HG03196 (cell line): ENCODE results near the gene MXD4.

Experiments
- ATAC-seq: cut with Tn5 transposase; IDR thresholded peaks from one replicate; pipeline ENCODE4 v1.9.1; 2021; ENCODE audit not compliant: unreplicated experiment

Gene MXD4

DNA sequence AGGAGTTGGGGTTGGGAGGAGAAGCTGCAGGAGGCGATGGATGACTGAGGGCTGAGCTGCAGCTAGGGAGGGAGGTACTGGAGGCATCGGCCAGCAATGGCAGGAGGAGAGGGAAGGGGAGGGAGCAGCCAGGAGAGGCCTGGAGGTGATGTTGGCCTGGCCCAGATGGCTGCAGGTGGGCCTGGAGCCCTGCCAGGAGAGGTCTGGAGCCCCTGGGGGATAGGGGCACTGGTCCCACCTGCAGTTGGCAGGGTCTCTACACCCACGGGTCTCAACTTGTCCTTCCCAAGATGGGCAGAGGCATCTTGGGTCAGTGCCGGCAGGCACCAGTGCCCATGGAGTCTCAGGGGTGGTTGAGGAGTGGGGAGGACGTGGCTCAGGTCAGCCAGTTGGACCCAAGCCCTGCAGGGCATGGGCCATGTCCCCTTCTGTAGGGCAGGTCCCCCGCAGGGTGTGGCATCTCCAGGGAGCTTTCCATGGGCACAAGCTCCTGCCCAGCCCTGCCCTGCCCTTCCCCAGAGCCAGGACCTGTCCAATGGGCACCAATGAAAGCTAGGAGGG lies 2.7 kb upstream of the MXD4 start:
- ATAC-seq, result no peak

DNA sequence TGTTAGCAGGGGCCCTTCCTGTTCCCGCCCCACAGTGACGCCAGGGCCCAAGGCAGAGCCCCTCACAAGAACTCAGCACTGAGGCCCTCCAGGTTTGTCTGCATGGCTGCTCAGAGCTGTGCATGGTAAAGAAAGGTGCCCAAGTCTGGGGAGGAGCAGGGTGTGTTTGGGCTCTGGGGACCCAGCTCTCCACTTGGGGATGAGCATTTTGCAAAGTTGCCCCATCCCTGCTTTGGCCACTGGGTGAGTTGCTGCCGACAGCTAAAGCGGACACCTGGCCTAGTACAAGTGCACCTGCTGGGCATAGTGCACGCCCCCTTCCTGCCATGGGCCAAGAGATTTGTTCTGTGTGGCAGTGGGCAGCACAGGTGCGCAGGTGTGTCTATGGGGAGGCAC lies 2.0 kb upstream of the MXD4 start:
- no peak for ATAC-seq

DNA sequence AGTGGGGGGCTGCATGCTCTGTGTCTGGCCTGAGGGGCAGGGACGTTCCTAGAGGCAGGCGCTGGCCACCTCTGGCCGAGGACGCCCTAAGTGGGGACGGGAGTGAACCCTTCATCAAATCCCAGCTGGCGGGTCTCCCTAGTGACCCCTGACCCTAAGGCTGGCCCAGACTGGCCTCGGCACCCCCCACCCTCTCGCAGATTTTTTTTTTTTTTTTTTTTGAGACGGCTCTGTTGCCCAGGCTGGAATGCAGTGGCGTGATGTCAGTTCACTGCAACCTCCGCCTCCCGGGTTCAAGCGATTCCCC lies 988 bp upstream of the MXD4 start:
- ATAC-seq, result no peak

DNA sequence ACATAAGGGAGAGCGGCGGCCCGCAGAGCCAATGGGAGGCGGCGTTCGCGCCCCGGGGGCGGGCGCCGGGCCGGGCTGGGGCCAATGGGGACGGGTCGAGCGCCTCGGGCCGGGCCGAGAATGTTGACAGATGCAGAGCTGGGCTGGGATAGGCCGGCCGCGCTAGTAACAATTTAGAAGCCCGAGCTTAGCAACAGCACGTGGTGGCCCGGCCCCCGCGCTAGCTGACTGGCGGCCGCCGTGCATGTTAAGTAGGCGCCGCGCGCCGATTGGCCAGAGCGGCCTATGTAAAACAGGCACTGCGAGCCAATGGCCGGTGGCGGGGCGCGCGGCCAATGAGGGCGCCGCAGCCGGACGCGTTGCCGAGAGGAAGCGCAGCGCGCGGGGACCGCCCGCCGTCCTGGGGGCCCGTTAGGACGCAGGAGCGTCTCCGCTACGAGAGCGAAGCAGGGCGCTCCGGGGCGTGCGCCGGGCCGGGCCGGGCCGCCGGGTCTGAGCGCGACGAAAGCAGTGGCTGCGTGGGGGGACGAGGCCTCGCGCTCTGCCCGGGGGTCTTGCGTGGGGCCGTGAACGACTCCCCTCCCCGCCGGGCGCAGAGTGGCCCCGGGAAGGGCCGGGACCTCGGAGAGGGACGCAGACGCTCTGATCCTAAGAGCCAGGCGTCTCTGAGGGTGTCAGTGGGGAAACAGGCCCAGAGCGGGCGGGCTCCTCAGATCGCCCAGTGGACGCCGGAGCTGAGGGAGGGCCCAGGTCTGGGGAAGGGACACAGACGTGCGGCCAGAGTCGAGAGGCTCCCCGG lies 435 bp upstream of the MXD4 start:
- ATAC-seq, result peak; percentile 87

DNA sequence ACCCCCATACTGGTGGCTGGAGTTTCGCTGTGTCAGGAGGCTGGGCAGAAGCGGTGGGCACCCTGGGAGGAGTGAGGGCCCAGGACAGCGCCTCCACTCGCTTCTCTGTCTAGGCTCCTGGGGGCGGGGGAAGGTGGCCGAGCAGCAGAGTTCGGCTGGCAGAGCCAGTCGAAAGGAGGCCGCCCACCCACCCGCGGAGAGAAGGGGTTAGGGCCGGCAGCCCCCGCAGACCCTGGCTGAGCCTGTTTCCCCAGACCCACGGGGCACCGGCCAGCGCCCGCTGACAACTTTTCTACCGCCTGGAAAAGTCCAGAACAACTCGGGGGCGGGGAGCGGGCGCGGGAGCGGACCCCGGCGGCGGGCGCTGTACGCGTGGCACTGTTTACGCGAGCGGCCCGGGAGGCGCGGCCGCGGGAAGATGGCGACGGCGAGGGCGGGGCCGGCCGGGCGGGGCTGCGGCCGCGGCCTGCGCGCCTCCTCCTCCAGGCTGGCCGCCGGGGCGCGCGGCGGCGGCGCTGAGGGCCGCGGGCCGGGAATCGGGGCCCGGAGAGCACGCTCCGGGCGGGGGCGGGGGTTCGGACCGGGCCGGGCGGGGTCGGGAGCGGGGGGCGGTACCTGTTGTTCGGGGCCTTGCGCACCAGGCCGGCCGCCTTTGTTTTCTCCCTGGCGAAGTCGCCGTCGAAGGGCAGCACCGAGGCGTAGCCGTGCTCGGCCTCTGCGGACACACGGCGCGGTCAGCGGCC lies 628 bp downstream of the MXD4 start:
- peak; percentile 17 for ATAC-seq

DNA sequence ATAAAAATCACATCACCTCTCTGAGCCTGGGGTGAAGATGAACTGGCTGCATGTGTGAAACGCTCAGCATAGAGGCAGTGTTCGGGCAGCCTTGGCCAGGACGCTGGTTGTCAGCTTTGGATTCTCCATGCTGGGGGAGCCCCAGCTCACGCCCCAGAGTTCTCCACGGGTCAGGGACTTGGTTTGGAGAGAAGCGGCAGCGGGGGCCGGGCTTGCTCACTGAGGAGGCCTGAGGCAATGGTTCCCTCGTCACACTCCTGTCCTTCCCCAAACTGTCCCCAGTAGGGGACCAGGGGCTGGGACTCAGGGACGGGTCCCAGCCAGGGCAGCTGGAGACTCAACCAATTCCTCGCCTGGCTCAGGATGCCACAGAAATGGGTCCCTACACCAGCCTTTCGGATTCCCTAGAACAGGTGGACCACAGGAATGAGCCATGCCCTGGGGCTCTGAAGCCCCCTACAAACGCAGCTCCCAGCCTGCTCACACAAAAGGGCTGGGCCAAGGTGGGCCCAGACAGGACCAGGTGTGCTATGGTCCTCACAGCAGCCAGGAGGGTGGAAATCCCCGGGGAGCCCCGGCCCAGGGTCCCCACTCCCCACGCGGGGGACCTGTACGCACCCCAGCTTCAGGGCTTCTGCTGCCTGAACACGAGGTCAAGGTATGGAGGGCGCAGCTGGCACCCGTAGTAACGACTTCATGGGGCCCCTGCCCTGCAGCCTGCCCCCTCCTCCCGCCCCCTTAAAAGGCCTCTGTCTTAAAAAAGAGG lies 1.4 kb downstream of the MXD4 start:
- ATAC-seq, result no peak

DNA sequence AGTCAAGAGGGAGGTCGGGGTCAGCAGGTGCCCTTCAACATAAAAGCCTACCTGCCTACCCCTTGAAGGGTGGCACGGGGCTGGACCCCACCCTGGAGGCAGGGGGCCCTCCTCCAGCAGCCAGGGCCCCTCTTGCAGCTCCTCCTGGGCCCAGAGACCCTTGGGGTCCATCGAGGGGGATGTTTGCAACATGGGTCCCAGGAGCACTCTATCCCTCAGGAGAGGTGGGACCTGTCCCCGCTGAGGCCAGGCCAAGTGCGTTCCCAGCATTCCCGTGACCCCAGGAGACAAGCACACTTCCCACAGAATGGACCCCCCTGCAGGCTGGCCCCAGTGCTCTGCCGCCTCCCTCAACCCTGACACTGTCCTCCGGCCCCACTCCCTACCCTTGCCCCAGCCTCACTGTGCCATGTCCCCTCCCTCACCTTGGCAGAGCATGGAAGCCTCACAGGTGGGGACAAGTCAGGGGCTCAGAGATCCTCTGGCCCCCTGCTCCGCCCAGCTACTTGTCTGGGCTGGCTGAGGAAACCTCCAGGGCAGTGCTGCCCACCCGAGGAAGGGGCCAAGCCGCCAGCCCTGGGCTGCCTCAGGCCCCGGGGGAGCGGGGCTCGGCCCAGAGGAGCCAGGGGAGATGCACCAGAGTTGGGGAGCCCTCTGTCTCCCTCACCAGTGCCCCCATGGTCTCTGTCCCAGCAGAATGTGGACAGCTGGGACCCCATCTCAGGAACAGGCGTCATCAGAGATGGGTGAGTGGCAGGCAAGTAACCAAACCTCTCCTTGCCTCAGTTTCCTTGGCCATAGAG lies 2.2 kb downstream of the MXD4 start:
- no peak for ATAC-seq

DNA sequence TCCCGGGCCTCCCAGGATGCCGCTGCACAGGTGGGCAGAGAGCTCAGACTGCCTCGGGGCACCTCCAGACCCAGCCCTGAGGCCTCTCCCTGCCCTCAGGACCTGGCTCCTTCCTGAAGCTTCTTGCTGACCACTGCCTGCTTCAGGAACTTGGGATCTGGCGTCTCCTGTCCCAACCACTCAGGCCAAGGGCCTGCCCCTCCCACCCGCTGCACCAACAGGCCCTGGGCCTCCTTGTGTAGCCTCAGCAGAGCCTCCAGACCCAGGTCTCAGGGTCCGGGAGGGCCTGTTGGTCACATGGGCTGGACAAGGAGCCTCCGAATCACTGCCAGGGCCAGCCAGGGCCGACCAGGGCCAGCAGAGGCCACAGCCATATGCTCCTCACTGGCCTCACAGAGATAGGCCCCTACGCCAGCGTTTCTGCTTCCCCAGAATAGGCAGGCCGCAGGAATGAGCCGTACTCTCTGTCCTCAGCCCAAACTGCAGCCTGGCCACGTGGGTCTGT lies 2.8 kb downstream of the MXD4 start:
- no peak for ATAC-seq

DNA sequence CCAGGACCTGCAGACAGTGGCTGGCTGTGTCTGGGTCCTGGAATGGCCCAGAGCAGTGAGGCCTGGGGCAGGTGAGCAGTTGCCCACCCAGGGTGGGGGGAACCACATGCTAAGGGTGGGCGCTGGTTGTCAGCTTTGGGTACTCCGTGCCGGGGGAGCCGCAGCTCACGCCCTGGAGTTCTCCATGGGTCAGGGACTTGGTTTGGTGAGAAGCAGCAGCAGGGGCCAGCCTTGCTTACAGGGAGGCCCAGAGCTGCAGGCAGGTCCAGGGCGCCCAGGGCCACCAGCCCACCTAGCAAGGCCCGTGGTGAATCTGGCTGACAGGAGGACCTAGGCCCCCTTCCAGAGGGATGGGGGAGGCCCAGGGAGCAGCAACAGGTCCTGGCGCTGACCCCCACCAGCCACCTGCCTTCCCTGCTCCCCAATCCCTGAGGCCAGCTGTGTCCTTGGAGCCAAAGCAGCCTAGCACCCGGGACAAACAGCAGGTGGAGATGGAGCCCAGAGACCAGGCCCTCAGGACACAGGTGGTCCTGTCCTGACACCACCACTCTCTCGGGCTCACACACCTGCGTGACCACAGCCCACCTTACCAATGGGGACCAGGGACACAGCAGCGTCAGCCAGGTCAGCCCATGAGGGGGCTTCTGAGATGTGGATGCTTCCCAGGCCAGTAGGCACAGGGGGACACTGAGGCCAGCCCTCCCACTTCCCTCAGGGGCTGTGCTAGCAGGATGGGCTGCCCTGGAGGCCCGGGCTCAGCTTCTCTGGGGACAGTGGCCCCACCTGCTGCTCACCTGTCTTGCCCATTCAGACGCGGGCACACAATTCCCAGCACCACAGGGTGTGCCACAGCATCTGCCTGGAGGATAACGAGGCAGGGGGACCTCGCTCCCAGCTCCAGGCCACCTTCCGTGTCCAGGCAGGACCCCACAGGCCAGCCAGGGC lies 3.5 kb downstream of the MXD4 start:
- ATAC-seq, result no peak

DNA sequence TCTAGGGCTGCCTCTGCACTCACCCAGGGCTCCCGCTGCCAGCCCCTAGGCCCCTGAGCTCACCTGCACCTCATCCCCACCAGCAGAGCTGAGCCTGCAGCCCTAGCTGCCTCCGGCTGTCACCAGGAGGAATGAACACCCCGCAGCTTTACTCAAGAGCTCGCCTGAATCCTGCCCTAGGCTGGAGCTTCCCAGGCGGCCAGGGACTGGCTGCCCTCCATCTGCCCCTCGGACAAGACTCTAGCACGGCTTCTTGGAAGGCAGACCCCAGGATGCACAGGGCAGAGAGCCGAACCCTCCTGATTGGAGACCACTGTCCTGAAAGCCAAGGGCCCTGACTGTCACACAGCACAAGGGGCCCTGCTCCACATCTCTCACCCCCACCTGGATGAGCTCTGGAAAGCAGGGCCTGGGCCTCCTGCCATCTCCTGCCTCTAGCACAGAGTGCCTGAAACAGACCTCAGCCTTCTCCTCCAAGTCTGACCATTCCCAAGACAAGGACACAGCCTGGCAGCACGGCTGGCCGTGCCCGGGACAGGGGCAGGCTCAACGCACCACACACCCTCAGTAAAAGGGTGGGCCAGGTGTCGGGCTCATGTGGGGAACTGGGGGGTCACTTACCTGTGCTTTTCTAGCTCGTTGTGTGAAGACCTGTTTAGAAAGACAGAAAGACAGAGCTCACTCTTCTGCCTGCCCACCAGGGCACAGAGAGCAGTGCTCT lies 4.4 kb downstream of the MXD4 start:
- ATAC-seq, result no peak

DNA sequence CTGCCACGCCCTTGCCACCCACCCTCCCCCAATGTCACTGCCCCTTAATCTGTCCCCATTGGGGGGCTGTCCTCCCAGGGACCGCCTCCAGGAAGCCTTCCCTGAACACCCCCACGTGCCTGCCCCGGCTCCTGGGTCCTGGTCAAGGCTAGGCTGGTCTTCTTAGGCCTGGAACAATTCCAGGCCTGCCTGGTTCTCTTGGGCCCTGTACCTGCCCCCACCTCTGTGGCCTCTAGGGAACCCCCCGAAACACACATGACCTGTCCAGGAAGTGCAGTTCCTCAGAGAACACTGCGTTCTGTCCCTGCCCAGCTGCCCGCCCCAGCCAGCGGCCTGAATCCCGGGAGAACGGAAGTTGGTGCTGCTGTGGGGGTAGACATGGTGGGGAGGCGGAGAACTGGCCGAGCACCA lies 5.1 kb downstream of the MXD4 start:
- no peak for ATAC-seq

DNA sequence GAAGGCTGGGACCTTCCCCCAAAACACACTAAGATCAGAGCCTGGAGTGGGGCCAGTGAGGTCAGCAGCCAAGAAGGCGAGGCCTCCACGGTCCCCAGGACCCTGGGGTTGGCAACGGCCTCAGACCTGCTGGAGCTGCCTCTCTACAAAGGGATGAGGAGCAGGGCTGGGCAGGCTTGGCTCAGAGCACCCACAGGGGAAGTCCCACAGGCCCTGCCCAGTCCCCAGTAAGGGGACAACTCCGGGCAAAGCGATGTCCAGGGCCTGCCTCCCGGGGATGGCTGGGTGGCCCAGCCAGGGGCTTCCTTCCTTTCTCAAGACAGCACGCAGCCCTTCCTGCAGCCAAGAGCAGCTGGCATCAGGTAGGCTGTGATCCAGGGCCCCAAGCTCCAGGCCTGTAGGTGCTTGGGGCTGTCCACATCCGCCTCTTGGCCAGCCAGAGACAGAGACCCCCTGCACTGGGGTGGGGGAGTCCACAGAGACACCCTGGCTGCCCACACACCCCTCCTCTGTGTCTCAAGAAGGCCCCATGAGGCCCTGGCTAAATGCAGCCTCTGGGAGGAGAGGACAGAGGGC lies 5.7 kb downstream of the MXD4 start:
- ATAC-seq, result no peak

DNA sequence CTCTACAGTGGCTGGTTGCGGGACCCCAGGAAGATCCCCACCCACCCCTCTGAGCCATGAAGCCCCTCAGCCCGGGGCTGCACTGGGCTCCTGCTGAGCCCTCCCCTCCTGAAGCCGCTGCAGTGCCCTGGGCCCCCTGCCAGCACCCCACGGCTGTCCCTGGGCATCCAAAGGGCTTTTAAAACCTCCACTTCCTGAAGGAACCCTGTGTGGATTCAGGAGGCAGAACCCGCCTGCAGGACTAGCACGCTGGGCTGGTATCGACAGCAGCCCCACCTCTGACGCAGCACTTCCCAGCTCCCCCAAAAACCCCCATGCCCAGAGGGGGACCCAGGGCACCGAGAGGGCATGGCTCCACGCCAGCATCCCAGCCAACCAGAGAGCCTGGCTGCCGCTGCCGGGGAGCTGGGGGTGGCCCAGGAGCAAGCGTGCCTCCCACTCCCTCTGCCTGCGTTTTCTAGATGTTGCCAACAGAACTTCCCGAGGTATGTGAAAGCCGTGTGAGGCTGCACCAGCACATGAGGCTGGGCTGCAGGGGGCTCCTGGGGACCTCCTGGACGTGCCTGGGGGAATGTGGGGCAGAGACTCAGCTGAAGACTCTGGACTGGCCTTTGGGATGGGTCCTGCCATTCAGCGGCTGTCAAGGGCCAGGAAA lies 6.3 kb downstream of the MXD4 start:
- ATAC-seq, result no peak

DNA sequence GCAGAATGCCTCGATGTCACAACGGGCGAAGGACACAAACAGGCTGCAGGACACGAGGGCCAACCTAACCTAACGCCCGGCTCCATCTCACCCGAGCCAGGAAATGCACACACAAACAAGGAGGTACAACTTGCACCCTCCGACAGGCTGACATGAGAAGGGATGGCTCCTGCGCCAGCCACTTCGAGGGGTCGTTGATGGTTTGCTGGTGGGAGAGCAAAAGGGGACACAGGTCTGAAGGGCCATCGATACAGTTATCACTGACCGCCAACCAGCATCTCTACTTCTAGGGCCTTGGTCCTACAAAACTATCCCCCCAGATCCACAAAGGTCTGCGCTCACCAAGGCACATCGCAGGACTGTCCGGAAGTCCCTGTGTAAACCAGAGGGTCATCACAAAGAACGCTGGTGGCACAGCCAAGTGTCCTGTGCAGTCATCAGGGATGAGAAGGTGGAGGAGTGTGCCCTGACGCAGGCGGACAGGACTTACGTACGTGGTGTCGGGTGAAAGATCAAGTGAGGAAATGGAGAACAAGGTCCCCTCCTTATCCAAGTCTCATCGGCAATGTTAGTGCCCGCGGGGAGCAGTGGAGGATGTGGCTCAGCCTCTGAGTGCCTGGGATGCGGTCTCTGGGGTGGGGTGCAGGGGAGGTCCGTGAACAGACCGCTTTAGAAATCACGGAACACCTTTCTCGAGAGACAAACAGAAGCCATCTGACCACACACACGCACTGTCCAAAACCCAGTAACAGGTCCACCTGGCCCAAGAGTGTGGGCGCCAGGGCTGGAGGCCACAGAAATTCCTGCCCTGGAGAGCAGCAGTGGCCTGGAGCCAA lies 7.0 kb downstream of the MXD4 start:
- no peak for ATAC-seq

DNA sequence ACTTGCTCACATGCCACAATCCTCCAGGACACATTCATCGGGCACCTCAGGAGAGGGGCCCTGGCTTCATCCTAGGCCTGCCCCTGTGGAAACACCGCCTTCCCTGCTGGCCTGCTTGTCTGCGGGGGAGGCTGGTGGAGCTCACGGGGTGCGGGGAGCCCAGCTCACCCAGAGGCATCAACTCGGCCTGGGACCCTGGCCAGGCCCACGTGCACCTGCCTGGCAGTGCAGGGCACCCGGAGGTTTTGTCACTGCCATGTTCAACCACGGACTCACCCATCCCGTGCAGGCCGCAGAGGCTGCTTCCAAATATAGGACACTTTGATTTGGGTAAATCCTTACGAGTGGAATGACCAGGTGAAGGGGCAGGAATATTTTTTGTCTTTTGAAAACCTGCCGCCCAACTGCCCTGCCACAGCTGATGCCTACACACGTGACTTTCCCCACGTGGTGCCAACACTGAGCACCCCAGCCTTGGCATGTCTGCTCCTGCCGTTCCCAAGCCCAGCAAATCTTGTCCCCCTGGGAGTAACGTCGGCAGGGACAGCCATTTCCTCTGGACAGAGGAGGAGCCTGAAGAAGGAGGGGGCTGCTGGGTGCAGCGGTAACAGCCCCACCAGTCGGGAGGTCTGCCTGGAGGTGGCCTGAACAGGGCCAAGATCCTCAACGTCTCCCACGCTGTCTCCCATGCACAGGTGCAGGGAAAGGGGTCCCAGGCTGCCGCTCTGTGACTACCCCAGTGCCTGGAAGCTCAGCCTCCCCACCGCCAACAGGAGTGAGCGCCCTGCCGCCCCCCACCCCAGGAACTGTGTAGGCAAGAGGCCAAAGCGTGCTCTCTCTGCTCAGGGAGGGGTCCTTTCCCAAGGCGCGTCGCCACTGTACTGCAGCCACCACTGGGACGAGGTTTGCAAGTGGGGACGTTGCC lies 8.5 kb downstream of the MXD4 start:
- ATAC-seq, result no peak

DNA sequence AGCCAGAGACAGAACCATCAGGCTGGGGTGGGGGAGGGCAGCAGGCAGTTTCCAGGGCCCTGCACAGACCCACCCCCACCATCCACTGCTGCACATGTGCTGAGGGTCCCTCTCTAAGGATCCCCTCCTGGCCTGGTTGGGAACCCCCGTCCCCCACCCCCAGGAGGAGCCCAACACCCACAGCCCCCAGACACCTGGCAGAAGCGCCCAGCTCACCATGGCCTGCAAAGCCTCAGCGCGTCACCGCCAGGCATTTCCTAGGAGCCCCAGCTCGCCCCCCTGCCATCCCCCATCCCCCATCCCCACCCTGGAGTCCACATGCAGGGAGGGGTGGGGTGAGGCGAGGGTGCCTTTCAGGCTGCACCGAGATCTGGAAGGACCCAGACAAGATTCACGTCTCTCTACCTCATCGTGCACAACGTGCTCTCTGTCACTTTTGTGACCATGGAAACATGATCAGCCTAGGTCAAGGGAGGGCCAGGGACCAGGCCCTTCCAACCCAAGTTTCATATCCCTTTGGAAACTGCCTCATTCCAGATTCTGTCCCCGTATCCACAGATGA lies 9.3 kb downstream of the MXD4 start:
- ATAC-seq, result no peak
